Cardiac fibroblast (primary cell): ENCODE measurements around the gene C5orf47.

ENCODE experiments used
- DNase-seq, 2 donors: peaks; one replicate each; pipeline versions ENCODE4 v3.0.0 to v3.0.0-alpha.2; 2010; ENCODE audit warnings: low read depth in 2 of 2
- H3K4me3 ChIP-seq, 2 donors: replicated peaks in 1 of 2; 1 replicate in 1 of 2; 2 replicates in 1 of 2; pipeline ENCODE4 v1.5.1; 2011; ENCODE audit warnings: low read depth in 2 of 2, low read length in 2 of 2, mild to moderate bottlenecking in 2 of 2, moderate library complexity in 1 of 2
- TF ChIP-seq, protein P1 (sequence below): IDR thresholded peaks from one replicate; pipeline ENCODE4 v1.5.1; 2011; ENCODE audit warnings: low read depth, mild to moderate bottlenecking, low read length, inconsistent platforms

C5orf47 gene

DNA sequence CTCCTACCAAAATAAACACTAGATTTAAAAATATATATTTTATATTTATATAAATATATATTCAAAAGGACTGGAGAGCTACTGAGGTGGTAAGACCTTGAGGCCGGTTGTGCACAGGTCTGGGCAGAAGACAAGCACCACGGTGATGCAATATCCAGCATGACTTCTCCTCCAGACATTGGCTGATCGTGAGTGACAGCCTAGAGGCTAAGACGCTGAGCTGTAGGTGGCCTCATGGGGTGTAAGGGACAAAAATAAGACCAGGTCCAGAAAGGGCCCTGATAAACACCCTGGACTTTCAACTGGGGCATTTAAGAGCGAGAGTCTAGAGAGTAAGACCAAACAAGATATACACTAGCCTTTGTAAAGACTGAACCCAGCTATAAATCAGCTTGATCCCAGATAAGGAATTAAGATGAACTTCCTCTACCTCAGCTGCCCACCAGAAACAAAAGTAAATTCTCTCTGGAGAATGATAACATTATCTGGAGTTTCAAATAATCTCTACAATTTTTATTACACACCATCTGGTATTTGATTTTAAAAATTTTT is 14.2 kb upstream of the C5orf47 start:
- TF ChIP-seq, protein P1, sequence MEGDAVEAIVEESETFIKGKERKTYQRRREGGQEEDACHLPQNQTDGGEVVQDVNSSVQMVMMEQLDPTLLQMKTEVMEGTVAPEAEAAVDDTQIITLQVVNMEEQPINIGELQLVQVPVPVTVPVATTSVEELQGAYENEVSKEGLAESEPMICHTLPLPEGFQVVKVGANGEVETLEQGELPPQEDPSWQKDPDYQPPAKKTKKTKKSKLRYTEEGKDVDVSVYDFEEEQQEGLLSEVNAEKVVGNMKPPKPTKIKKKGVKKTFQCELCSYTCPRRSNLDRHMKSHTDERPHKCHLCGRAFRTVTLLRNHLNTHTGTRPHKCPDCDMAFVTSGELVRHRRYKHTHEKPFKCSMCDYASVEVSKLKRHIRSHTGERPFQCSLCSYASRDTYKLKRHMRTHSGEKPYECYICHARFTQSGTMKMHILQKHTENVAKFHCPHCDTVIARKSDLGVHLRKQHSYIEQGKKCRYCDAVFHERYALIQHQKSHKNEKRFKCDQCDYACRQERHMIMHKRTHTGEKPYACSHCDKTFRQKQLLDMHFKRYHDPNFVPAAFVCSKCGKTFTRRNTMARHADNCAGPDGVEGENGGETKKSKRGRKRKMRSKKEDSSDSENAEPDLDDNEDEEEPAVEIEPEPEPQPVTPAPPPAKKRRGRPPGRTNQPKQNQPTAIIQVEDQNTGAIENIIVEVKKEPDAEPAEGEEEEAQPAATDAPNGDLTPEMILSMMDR, result no peak
- no peak overlapping the region for H3K4me3 ChIP-seq
- no peak for DNase-seq

DNA sequence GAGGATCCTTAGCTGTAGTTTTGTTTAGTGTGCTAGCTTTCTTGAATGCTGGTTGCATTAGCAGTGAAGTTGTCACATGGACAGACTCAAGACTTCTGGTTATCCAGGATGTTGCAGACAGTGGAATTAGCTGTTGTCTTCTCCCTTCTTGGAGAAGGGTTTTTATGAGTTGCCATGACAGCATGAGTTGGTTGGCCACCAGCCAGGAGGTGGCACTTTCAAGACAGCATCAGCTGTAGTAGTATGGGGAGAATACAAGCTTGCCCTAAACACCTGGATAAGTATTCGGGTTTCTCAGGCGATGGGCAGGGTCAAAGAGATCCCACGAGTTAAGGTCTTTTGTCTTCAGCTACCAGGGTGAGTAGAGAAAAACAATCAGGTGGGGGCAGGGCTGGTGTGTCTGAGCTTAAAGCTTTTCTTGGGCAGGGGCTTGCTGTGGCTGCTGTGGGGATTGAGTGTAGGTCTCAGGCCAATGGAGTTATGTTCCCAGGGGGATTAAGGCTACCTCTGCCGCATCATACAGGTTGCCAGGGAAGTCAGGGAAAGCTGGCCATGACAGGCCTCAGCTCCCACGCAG is 7.7 kb upstream of the C5orf47 start:
- DNase-seq, result peak in 1 of 2 donors; percentile 22
- H3K4me3 ChIP-seq, result no peak overlapping the region
- TF ChIP-seq, protein P1, result no peak

DNA sequence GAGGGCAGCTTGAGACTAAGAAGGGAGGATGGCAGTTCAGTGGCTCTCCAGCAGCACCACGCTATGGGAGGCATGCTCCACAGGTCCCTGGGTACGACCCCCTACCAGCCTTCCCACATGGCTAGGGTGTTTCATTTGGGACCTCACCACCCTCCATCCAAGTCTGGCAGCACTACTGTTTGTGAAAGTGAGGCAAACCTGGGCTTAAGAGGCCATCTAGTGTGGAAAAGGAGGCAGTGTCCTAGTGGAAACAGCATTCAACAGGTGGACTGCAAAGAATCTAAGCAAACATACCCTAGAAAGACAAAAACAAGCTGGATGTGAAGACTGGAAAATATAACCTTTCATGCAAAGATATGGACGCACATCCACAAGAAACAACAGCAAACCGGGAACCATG is 4.8 kb upstream of the C5orf47 start:
- TF ChIP-seq, protein P1, result peak; percentile 48
- peak; percentile 34 to 52 for DNase-seq
- H3K4me3 ChIP-seq, result no peak overlapping the region

DNA sequence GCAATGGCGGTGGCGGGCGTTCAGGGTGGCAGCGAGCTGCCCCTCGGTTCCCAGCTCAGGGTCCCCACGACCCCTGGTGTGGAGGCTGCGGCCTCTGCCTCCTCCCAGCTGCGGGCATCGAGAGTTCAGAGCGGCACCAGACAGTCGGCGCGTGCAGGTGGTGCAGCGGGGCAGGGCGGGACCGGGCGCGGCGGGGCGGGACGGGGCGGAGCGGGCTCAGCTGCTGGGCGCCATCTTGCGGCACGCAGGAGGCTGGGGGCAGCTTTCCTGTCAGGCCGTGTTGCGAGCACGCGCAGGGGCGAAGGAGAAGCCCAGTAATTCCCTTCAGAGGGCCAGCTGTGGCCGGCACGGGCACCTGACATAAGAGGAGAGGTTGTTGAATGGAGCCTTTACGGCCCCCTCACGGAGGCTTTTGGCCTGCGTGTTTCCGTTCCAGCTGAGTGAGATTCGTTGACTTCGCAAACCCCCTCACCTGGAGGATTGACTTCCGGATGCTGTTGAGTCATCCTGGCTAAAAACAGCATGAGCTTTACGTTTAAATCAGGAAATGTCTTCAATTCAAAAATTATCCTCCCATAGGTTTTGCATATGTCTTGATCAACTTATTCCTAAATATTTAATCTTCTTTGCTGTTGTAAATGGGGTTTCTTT is 587 bp downstream of the C5orf47 start:
- DNase-seq, result no peak
- TF ChIP-seq, protein P1, result no peak
- no peak overlapping the region for H3K4me3 ChIP-seq

DNA sequence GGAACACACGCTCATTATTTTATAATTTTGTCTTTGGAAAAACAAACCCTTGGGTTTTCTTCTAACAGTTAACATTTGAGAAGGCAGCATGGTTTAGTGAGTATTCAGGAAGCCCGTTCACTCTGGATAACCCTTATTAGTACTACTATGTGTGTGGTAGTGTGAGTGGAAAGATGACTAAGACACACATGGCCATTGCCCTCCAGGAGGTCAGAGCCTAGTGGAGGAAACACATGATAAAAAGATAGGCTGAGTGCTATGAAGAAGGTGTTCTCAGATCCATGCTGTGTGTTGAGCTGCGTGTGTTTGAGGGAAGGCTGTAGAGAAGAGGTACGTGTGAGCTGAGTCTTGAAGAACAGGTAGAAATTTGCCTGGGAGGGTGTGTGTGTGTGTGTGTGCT is 8.4 kb downstream of the C5orf47 start:
- TF ChIP-seq, protein P1, result no peak
- H3K4me3 ChIP-seq, result no peak overlapping the region
- no peak for DNase-seq

DNA sequence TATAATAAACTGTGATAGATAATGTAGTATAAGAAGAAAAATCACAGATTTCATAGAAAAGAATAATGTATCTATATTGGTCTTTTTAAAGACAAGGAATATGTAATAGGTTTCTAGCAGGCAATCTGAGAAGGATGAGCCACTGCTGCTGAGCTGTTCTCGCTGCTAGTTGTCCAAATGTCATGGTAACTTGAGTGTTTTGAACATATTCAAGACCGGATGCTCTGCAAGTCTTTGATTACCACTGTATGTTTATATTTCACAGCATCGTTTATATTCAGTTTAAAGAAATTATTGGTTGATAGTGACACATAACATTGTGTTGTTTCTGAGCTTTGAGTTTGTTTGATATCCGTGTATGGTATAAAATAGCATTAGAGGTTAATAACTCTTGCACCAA is 9.6 kb downstream of the C5orf47 start:
- TF ChIP-seq, protein P1, result no peak
- no peak overlapping the region for H3K4me3 ChIP-seq
- no peak for DNase-seq
